Caco-2 (cell line): ENCODE measurements around the gene ITLN2. TPM values are rescaled to one million over a fixed set of nuclear protein-coding genes. Genes with fewer than 3 reads are reported as not detected.
"Not testable (repeated sequence)": the region's sequence is repeated elsewhere in the genome, so short reads cannot be mapped to it uniquely, and the experiment has no call there.

Experiments
- BruUV-seq: library from RNA; stranded (reverse); fragments of 400-500 nt; replicated peaks from 2 replicates; lab custom pipeline; 2021; lab: Mats Ljungman, UMichigan
- CTCF ChIA-PET: fragments of 300-600 bp; sonication (Branson Sonifier 250); formaldehyde crosslinking; loops from one replicate; lab custom pipeline; 2022; ENCODE audit warnings: antibody characterized with exemption; lab: Charles Lee
- POLR2A ChIA-PET: fragments of 300-600 bp; sonication (Branson Sonifier 250); formaldehyde crosslinking; loops from one replicate; lab custom pipeline; 2022; ENCODE audit warnings: antibody characterized with exemption; lab: Charles Lee
- DNase-seq, 2 experiments: peaks; one replicate each; pipeline versions ENCODE4 v3.0.0 to v3.0.0-alpha.2; 2020 to 2022
- H3K27me3 ChIP-seq: replicated peaks from 2 replicates; pipeline ENCODE4 v1.6.0; 2011; ENCODE audit warnings: low read length; ENCODE audit not compliant: control insufficient read depth, insufficient read depth
- H3K36me3 ChIP-seq: 2 replicates; pipeline ENCODE4 v1.5.1; 2011; ENCODE audit warnings: low read length; ENCODE audit not compliant: control insufficient read depth, insufficient read depth
- H3K4me1 ChIP-seq: fragments of 250-450 bp; sonication (Bioruptor Pico); 2 replicates; pipeline ENCODE4 v1.5.1; 2020; ENCODE audit warnings: mild to moderate bottlenecking
- H3K4me3 ChIP-seq: 2 replicates; pipeline ENCODE4 v1.5.1; 2011; ENCODE audit warnings: low read depth, mild to moderate bottlenecking, control low read depth, low read length
- H3K9me3 ChIP-seq: fragments of 250-450 bp; sonication (Bioruptor Pico); 2 replicates; pipeline ENCODE4 v1.5.1; 2020; ENCODE audit warnings: mild to moderate bottlenecking, moderate library complexity
- H3K27ac Mint-ChIP-seq: one replicate; pipeline ENCODE4 v1.8.0; 2022; ENCODE audit warnings: mixed read lengths; ENCODE audit not compliant: unreplicated experiment
- H3K27me3 Mint-ChIP-seq: one replicate; pipeline ENCODE4 v1.8.0; 2022; ENCODE audit warnings: mixed read lengths; ENCODE audit not compliant: insufficient read depth, unreplicated experiment
- H3K36me3 Mint-ChIP-seq: one replicate; pipeline ENCODE4 v1.8.0; 2022; ENCODE audit warnings: mild to moderate bottlenecking, mixed read lengths; ENCODE audit not compliant: insufficient read depth, unreplicated experiment
- H3K4me1 Mint-ChIP-seq: one replicate; pipeline ENCODE4 v1.8.0; 2022; ENCODE audit warnings: low read depth, mixed read lengths; ENCODE audit not compliant: unreplicated experiment
- H3K4me3 Mint-ChIP-seq: one replicate; pipeline ENCODE4 v1.8.0; 2022; ENCODE audit warnings: mild to moderate bottlenecking, moderate library complexity, mixed read lengths; ENCODE audit not compliant: unreplicated experiment
- H3K9me3 Mint-ChIP-seq: one replicate; pipeline ENCODE4 v1.8.0; 2022; ENCODE audit warnings: mixed read lengths; ENCODE audit not compliant: unreplicated experiment
- CTCF ChIP-seq, 2 experiments: fragments of 200-600 bp in 1 of 2; IDR thresholded peaks; 1 replicate in 1 of 2; 2 replicates in 1 of 2; pipeline versions ENCODE4 v1.5.1 to v1.8.0; 2011 to 2022; ENCODE audit warnings: antibody characterized with exemption in 1 of 2, control low read depth in 1 of 2, inconsistent platforms in 1 of 2, low read depth in 1 of 2, low read length in 1 of 2, mild to moderate bottlenecking in 1 of 2, moderate library complexity in 1 of 2; ENCODE audit not compliant: insufficient read depth in 1 of 2, severe bottlenecking in 1 of 2, unreplicated experiment in 1 of 2
- intact Hi-C: fragments of 100-400 bp; cut with micrococcal nuclease; formaldehyde crosslinking; loops from one replicate; pipeline ENCODE4 v1.10.0; 2022; ENCODE audit not compliant: unreplicated experiment
- total RNA-seq: library from RNA; stranded (reverse); gene quantifications from 2 replicates; pipeline ENCODE4 v1.2.3, GENCODE V29; 2022

Gene ITLN2
- total RNA-seq, 1 experiment from 2014 or later = 0.93 TPM

GRCh38 chr1:160950657-160951056, 4.0 kb downstream of the ITLN2 start:
- CTCF ChIA-PET = interaction anchor here (0.8 to 2.0 kb wide), 5 partner anchors 84 to 224 kb away, joined by 3 to 12 read pairs (median 4); no protein-coding TSS in a partner anchor

GRCh38 chr1:160949881-160950280, 4.7 kb downstream of the ITLN2 start:
- no peaks in the 10 kb centered on the region for H3K9me3 Mint-ChIP-seq
- H3K4me1 Mint-ChIP-seq = peaks cover 45% of the 10 kb centered on the region
- no TSS peak for BruUV-seq
- Histone ChIP-seq H3K4me1 (peaks cover 47% of the 10 kb centered on the region), H3K4me3 (no peak overlapping the region), H3K9me3 (no peaks in the 10 kb centered on the region; the same call in 1 of the 2 replicates), H3K27me3 (no peaks in the 10 kb centered on the region), H3K36me3 (no peaks in the 10 kb centered on the region; the same call in 1 of the 2 replicates)
- no peak for DNase-seq
- intact Hi-C loops = loop anchor here (1.0 to 5.0 kb wide), 4 partner anchors 39 to 173 kb away; partner anchors contain the start of gene KLHDC9
- H3K27ac Mint-ChIP-seq = peak overlapping the region; percentile 74
- ChIA-PET CTCF (no interaction called here), POLR2A (no interaction called here)
- no peaks in the 10 kb centered on the region for H3K27me3 Mint-ChIP-seq
- H3K4me3 Mint-ChIP-seq = no peak overlapping the region
- no peak for TF ChIP-seq CTCF (IDR thresholded peaks at IDR 0.05; ENCODE audit: insufficient read depth in 1 of 2, low read depth in 1 of 2, low read length in 1 of 2, severe bottlenecking in 1 of 2, unreplicated experiment in 1 of 2)
- H3K36me3 Mint-ChIP-seq = peaks cover 8% of the 10 kb centered on the region

More at GRCh38 chr1:160950657-160951056, 4.0 kb downstream of the ITLN2 start:
- peak overlapping the region; percentile 70 for H3K27ac Mint-ChIP-seq
- POLR2A ChIA-PET = no interaction called here
- BruUV-seq = no TSS peak
- Histone ChIP-seq H3K27me3 (no peaks in the 10 kb centered on the region), H3K36me3 (no peaks in the 10 kb centered on the region; the same call in 1 of the 2 replicates), H3K4me1 (peaks cover 47% of the 10 kb centered on the region), H3K4me3 (no peak overlapping the region), H3K9me3 (no peaks in the 10 kb centered on the region; the same call in 1 of the 2 replicates)
- H3K4me1 Mint-ChIP-seq = peaks cover 45% of the 10 kb centered on the region
- no peak for TF ChIP-seq CTCF (IDR thresholded peaks at IDR 0.05; ENCODE audit: insufficient read depth in 1 of 2, low read depth in 1 of 2, low read length in 1 of 2, severe bottlenecking in 1 of 2, unreplicated experiment in 1 of 2)
- peaks cover 8% of the 10 kb centered on the region for H3K36me3 Mint-ChIP-seq
- no peak overlapping the region for H3K4me3 Mint-ChIP-seq
- intact Hi-C loops = loop anchor here (1.0 to 5.0 kb wide), 5 partner anchors 7 to 269 kb away; partner anchors contain the start of gene KLHDC9
- no peaks in the 10 kb centered on the region for H3K9me3 Mint-ChIP-seq
- H3K27me3 Mint-ChIP-seq = no peaks in the 10 kb centered on the region
- DNase-seq = no peak

GRCh38 chr1:160949216-160949880, 5.3 kb downstream of the ITLN2 start:
- H3K36me3 Mint-ChIP-seq, H3K27me3 ChIP-seq, POLR2A ChIA-PET, CTCF ChIA-PET, H3K36me3 ChIP-seq, H3K4me3 ChIP-seq, BruUV-seq, H3K9me3 ChIP-seq, H3K27me3 Mint-ChIP-seq, H3K9me3 Mint-ChIP-seq: not testable (repeated sequence)
- DNase-seq = peak; percentile 87 to 94
- peak overlapping the region; percentile 55 for H3K4me3 Mint-ChIP-seq
- peaks cover 43% of the 10 kb centered on the region for H3K4me1 ChIP-seq
- peak overlapping the region; percentile 74 for H3K27ac Mint-ChIP-seq
- peaks cover 45% of the 10 kb centered on the region for H3K4me1 Mint-ChIP-seq
- intact Hi-C loops = loop anchor here (1.0 kb wide), 2 partner anchors 38 to 83 kb away; no protein-coding TSS in a partner anchor

GRCh38 chr1:160947174-160947759, 7.3 kb downstream of the ITLN2 start:
- H3K4me3 Mint-ChIP-seq, POLR2A ChIA-PET, H3K27me3 ChIP-seq, H3K27me3 Mint-ChIP-seq, H3K36me3 Mint-ChIP-seq, intact Hi-C loops, CTCF ChIA-PET, H3K9me3 ChIP-seq, BruUV-seq, H3K9me3 Mint-ChIP-seq, H3K36me3 ChIP-seq, H3K4me3 ChIP-seq: not testable (repeated sequence)
- peak overlapping the region; percentile 74 for H3K27ac Mint-ChIP-seq
- DNase-seq = peak; percentile 30 to 51
- H3K4me1 Mint-ChIP-seq = peaks cover 39% of the 10 kb centered on the region
- peaks cover 43% of the 10 kb centered on the region for H3K4me1 ChIP-seq

- CTCF ChIA-PET, H3K4me3 ChIP-seq, H3K36me3 Mint-ChIP-seq, intact Hi-C loops, H3K9me3 Mint-ChIP-seq, H3K27ac Mint-ChIP-seq, H3K27me3 Mint-ChIP-seq, H3K4me3 Mint-ChIP-seq, POLR2A ChIA-PET, DNase-seq, H3K9me3 ChIP-seq, H3K36me3 ChIP-seq, H3K27me3 ChIP-seq, BruUV-seq: not testable (repeated sequence)
- peaks cover 33% of the 10 kb centered on the region for H3K4me1 Mint-ChIP-seq
- H3K4me1 ChIP-seq = peaks cover 40% of the 10 kb centered on the region
Measured at GRCh38 chr1:160945881-160946280, 8.7 kb downstream of the ITLN2 start.
